Measurements from ENCODE around the gene ZNF260.
A peak's percentile ranks its signal among the peaks of the same experiment; 100 is the strongest.
"Not testable (repeated sequence)": the region's sequence is repeated elsewhere in the genome, so short reads cannot be mapped to it uniquely, and the experiment has no call there.

ZNF260 gene

DNA sequence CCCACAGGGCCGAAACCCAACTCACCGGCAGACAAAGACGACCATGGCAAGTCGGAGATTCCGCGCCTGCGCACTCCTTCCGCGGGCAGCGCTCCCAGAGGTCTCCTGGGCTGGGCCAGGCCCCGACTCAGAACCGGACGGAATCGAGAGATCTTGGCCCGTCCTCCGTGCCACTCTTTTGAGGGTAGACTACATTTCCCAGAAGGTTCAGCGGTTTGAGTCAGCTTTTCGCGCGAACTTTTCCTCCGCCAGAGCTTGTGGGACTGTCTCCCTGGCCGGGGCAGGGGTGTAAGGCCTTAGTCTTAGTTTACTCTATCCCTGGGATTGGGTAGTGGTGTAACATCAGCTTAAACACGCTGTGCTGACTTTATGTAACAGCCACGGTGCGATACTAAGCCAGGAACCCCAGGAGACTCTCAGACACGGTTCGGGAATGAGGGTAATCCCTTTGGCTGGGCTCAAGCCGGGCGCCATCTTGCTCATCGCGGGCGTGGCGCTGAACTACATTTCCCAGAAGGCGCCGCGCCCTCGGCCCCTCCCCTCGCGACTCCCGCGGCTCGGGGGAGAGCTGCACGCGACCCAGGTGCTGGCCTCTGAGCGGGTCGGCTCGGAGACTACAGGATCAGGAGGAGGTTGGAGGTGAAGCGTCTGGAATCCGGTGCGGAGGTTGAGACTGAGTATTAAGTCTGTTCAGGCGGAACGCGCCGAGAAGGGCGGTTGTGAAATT is at the start of gene ZNF260:
Gene ZNF260 (minus strand): TSS at position 78 of the 727 bp plus-strand sequence. CDS start 13,033 bp downstream, outside the sequence.
- peak; percentile 95 for DNase-seq

DNA sequence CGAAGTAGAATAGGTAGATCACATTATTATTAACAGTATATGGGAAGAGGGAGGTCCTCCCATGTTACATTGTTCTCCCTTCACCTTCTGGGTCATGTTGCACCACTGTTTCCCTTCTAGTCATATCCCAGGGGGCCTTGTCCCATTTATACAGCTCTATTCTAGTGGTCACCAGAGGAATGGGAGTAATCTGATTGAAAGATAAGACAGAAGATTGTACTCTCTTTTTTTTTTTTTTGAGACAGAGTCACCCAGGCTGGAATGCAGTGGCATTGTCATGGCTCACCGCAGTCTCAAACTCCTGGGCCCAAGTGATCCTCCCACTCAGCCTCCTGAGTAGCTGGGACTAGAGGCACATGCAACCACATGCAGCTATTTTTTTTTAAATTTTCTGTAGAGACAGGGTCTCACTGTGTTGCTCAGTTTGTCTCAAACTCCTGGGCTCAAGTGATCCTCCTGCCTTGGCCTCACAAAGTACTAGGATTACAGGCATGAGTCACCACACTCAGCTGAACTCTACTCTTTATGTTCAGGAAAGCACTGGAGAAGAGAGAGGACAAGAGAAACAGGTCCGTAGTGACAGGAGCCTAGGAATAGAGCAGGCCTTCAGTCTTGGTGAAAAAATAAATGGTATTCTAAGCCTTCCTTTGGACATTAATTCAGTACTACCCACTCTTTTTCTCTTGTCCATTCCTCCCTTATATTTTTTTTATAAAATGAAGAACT is 49.4 kb upstream of the ZNF260 start:
- DNase-seq = no peak

DNA sequence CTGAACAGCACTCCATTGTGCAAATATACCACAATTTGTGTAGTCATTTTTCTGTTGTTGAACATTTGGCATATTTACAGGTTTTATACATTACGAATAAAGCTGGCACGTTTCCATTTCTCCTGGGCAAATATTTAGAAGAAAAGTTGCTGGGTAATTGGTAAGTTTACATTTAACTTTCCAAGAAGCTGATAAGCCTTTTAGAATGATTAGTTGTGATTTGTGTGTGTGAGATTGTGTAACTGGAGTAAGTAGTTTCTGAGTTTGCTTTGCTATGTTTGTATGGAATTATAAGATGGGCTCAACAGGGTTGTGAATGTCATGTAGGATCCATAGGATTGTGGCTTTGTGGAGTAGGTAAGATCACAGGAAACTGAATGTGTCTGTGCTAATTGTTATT is 46.7 kb upstream of the ZNF260 start:
- no peak for DNase-seq

DNA sequence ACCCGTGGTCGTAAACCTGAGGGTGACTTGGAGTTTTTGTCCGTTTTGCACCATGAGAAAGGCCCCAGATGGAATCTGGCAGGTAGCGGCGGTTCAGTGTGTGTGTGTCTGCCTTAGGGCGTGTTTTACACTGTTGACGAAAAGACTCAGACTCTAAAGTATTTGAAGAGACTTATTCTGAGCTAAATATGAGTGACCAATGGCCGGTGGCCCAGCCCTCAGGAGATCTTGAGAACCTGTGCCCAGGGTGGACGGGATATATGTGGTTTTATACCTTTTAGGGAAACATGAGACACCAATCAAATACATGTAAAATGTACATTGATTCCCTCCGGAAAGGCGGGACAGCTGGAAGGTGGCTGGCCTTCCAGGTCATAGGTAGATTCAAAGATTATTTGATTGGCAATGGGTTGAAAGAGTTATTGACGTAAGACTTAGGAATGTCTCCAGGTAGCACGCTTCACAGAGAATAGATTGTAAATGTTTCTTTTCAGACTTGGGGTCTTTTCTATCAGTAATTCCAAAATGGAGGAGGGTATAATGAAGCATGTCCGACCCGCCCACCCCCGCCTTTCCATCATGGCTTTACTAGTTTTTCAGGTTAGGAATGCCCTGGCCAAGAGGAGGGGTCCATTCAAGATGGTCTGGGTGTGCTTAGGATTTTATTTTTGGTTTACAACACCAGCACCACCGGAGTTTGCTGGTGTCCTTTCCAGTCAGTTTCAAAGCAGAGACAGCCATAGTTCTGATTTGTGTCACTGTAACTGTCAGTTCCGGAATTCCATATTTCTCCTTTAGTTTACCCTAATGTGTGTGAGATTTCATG is 46.0 kb upstream of the ZNF260 start:
- no peak for DNase-seq

GRCh38 chr19:36573020-36573894 is 45.2 kb upstream of the ZNF260 start, which contains the start of gene ZNF529:
TSS of gene ZNF529 (minus strand) at chr19:36573292. CDS start at chr19:36572346, 946 bp downstream.
- DNase-seq = peak; percentile 91

DNA sequence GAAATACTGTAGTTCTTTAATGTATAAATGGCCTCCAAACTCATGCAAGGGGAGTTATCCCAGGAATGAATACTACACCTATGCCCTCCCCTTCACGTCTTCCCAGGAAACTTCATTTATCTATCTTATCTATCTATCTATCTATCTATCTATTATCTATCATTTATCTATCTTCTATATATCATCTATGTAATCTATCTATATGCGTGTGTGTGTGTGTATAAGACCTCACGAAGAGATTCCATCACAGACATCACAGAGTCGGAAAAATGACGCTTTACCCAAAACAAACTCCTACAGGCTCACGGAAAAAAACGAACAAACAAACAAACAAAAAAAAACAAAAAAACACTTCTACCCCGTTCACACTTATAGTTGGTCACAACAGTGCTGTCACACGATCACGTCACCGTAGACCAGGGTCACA is 44.5 kb upstream of the ZNF260 start:
- no peak for DNase-seq

DNA sequence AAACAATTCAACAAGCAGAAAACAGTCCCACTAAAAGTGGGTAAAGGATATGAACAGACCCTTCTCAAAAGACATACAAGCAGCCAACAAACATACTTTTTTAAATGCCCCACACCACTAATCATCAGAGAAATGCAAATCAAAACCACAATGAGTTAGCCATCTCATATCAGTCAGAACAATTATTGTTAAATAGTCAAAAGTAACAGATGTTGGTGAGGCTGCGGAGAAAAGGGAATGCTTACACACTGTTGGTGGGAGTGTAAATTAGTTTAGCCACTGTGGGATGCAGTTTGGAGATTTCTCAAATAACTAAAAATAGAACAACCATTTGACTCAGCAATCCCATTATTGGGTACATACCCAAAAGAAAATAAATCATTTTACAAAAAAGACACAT is 36.3 kb upstream of the ZNF260 start:
- DNase-seq = no peak

GRCh38 chr19:36547001-36547732 is 19.1 kb upstream of the ZNF260 start:
- DNase-seq = no peak

DNA sequence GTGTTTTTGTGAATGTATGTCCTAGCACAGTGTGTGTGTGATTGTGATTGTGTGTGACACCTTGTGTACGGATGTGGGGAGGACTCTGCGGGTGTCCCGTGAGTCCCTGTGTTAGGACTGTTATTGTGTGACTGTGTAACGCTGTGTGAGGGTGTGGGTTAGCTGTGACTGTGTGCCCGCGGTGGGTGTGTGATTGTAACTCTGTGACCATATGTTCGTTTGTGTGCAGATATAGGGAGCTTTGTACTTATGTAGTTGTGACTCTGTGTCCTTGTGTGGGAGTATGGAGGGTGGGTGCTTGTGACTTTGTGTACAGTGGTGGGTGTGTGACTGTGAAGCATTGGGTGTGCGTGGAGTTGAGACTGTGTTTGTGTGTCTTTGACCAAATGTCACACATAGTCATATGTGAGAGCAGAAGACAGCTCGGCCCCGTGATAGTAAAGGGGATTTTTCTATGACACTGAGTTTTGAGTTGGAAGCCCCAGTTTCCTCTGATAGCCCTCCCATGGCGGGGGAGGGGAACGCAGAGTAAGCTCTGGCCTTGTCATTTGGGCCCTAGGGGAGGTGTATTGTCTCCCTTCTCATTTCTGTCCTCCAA is 949 bp upstream of the ZNF260 start:
- no peak for DNase-seq

GRCh38 chr19:36527873-36528193 is 238 bp downstream of the ZNF260 start:
- DNase-seq = no peak

GRCh38 chr19:36527341-36527740 is 730 bp downstream of the ZNF260 start:
- DNase-seq = no peak

DNA sequence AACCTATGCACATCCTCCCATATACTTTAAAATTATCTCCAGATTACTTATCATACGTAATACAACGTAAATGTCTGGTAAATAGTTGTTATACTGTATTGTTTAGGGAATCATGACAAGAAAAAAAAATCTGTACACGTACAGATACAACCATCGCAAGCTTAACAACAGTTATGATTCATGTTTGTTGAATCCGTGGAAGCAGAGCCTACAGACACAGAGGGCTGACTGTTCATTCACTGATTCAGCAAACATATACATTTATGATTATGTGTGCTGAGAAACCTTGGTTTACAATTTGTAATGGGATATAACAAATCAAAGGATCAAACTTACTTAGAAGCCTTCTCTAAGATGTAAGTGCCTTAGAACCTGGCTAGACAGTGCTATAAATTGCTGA is 1.5 kb downstream of the ZNF260 start:
- no peak for DNase-seq

GRCh38 chr19:36524617-36525016 is 3.5 kb downstream of the ZNF260 start:
- no peak for DNase-seq

- DNase-seq = no peak
Measured at GRCh38 chr19:36514012-36514612, 14.0 kb downstream of the ZNF260 start.

- DNase-seq = no peak
Measured at GRCh38 chr19:36508325-36508724, 19.7 kb downstream of the ZNF260 start.

DNA sequence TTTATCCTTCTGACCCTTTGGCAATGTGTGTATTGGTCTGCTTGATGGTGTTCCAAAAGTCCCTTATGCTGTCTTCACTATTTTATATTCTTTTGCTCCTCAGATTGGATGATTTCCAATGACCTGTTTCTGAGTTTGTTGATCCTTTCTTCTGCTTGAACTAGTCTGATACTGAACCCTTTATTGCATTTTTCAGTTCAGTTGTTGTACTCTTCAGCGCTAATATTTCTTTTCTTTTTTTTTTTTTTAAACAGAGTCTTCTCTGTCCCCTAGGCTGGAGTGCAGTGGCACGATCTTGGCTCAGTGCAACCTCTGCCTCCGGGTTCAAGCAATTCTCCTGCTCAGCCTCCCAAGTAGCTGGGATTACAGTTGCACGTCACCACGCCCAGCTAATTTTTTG is 26.1 kb downstream of the ZNF260 start:
- DNase-seq = no peak

GRCh38 chr19:36497001-36497400 is 31.1 kb downstream of the ZNF260 start:
- DNase-seq = no peak

- not testable (repeated sequence) for DNase-seq
Measured at GRCh38 chr19:36492689-36493453, 35.2 kb downstream of the ZNF260 start.

DNA sequence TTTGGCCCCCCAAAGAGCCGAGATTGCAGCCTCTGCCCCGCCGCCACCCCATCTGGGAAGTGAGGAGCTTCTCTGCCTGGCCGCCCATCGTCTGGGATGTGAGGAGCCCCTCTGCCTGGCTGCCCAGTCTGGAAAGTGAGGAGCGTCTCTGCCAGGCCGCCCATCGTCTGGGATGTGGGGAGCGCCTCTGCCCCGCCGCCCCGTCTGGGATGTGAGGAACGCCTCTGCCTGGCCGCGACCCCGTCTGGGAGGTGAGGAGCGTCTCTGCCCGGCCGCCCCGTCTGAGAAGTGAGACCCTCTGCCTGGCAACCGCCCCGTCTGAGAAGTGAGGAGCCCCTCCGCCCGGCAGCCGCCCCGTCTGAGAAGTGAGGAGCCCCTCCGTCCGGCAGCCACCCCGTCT is 37.2 kb downstream of the ZNF260 start:
- DNase-seq = not testable (repeated sequence)

DNA sequence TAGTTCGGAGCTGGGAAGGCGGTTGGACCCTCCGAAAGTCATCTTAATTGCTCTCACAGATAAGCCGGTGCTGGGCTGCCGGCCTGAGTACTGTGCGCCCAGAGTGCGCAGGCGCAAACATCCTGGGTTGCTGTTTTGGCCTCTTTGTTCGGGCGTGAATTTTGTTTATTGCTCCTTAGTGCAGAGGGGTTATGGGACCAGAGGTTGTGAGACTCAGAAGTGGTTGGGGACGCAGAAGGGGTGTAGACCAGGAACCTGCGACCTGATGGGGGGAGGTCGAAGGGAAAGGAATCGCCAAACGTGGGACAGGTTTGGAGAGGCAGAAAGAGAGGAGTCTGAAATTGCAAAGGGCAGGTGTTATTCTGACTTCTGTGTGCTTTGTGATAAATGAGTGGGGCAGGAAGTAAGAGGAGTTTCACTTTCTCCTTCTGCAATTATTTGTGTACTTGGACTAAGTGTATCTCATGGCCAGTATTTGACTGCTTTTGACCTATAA is 38.1 kb downstream of the ZNF260 start:
- peak; percentile 98 for DNase-seq
